GM12892 (cell line): Measurements from ENCODE around the gene PROM1.

Experiments used
- POLR2A ChIP-seq: IDR thresholded peaks from 2 replicates; pipeline ENCODE4 v1.6.1; 2011; ENCODE audit warnings: low read depth, low read length, control low read depth
- POLR2AphosphoS5 ChIP-seq: IDR thresholded peaks from 2 replicates; pipeline ENCODE4 v1.6.1; 2011; ENCODE audit warnings: low read depth, low read length, control low read depth

DNA sequence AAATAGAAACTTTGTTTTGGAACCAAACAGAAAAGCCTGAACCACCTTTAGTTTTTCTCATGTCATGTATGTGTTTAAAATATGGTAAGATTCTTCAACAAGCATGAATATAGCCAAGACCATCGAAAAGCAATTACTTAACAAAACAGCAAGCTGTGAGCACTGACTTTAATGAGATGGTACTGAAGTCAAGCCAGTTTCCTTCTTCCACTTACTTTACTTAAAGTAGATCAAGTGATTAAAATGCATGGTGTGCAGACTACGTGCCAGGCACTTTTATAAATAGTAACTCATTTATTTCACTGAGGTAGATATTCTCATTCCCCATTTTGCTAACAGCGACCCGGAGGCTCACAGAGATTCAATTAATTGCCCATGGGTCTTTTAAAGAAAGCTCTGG, 74.7 kb downstream of the PROM1 start:
- TF ChIP-seq POLR2AphosphoS5 (no peak), POLR2A (no peak)
